ENCODE results near the gene HBQ1.

DNA sequence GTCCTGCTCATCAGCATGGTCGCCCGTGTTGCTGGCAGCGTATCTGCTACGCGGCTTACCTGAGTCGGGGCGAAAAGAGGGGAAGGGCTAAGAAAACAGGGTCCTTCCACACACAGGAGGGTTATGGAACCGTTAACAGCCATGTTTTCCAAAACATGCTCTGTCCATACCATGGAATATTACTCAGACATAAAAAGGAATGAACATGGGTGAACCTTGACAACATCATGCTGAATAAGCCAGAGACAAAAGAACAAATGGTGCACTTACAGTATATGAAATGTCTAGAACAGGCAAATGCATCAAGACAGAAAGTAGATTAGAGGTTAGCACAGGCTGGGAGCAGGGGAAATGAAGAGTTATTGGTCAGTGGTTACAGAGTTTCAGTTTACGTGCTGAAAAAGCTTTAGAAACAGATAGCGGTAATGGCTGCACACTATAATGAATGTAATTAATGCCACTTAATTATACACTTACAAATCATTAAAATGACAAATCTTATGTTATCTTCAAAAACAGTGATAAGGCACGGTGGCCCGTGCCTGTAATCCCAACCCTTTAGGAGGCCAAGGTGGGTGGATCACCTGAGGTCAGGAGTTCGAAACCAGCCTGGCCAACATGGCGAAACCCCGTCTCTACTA lies 49.6 kb upstream of the HBQ1 start:
- TF ChIP-seq, protein P1, sequence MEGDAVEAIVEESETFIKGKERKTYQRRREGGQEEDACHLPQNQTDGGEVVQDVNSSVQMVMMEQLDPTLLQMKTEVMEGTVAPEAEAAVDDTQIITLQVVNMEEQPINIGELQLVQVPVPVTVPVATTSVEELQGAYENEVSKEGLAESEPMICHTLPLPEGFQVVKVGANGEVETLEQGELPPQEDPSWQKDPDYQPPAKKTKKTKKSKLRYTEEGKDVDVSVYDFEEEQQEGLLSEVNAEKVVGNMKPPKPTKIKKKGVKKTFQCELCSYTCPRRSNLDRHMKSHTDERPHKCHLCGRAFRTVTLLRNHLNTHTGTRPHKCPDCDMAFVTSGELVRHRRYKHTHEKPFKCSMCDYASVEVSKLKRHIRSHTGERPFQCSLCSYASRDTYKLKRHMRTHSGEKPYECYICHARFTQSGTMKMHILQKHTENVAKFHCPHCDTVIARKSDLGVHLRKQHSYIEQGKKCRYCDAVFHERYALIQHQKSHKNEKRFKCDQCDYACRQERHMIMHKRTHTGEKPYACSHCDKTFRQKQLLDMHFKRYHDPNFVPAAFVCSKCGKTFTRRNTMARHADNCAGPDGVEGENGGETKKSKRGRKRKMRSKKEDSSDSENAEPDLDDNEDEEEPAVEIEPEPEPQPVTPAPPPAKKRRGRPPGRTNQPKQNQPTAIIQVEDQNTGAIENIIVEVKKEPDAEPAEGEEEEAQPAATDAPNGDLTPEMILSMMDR (IDR thresholded peaks at IDR 0.05; ENCODE audit: low read depth, low read length, poor library complexity, severe bottlenecking), result no peak
- no peak for TF ChIP-seq EZH2phosphoT487 (IDR thresholded peaks at IDR 0.05; ENCODE audit: borderline replicate concordance, low read length)

All from DOHH2 (cell line).